Stomach (tissue), 9 donors: ENCODE measurements around the gene FBXO46. TPM values are rescaled to one million over a fixed set of nuclear protein-coding genes. Genes with fewer than 3 reads are reported as not detected.

Experiments used
- DNase-seq, 2 donors: peaks; one replicate each; pipeline versions ENCODE4 v3.0.0 to v3.0.0-alpha.2; 2013 to 2019
- H3K27ac ChIP-seq, 5 donors: fragments of 200-600 bp in 4 of 5; sonication (generic) in 4 of 5; one replicate each; pipeline ENCODE4 v1.5.1; 2013 to 2019; ENCODE audit warnings: mild to moderate bottlenecking in 1 of 5, moderate library complexity in 1 of 5
- H3K27me3 ChIP-seq, 3 donors: fragments of 200-600 bp; sonication (generic); one replicate each; pipeline ENCODE4 v1.5.1; 2017 to 2019; ENCODE audit warnings: mixed run types in 1 of 3
- H3K36me3 ChIP-seq, 4 donors: fragments of 200-600 bp; sonication (generic); 1 replicate in 3 of 4; 2 replicates in 1 of 4; pipeline ENCODE4 v1.5.1; 2016 to 2019
- H3K4me1 ChIP-seq, 4 donors: fragments of 200-600 bp; sonication (generic); one replicate each; pipeline ENCODE4 v1.5.1; 2016 to 2019
- H3K4me3 ChIP-seq, 4 donors: fragments of 200-600 bp; sonication (generic) in 3 of 4; one replicate each; pipeline ENCODE4 v1.5.1; 2016 to 2019; ENCODE audit warnings: mild to moderate bottlenecking in 1 of 4
- H3K9me3 ChIP-seq, 4 donors: fragments of 200-600 bp; sonication (generic); one replicate each; pipeline ENCODE4 v1.5.1; 2016 to 2019
- EP300 ChIP-seq: sonication (generic); formaldehyde crosslinking; IDR thresholded peaks from one replicate; pipeline ENCODE4 v1.6.1; 2017; ENCODE audit warnings: antibody characterized with exemption
- POLR2A ChIP-seq, 4 donors: fragments of 450-650 bp; IDR thresholded peaks; one replicate each; pipeline ENCODE4 v1.6.1; 2016; ENCODE audit warnings: antibody characterized with exemption in 4 of 4, control low read depth in 2 of 4, mild to moderate bottlenecking in 1 of 4, moderate library complexity in 1 of 4
- POLR2AphosphoS5 ChIP-seq, 3 donors: sonication (generic); formaldehyde crosslinking; IDR thresholded peaks; one replicate each; pipeline ENCODE4 v1.6.1; 2016; ENCODE audit warnings: antibody characterized with exemption in 3 of 3
- WGBS, 5 donors: extraction: QIAGEN DNeasy Blood & Tissue Kit in 3 of 5; methylation state at CpG; one replicate each; pipeline versions ENCODE4 v1.1.5 to v1.1.7; 2013 to 2018; 5-methylcytosine and 5-hydroxymethylcytosine counted together
- intact Hi-C: fragments of 100-400 bp; cut with DNase I; formaldehyde crosslinking; loops from one replicate; pipeline ENCODE4 v1.15.1; 2023; ENCODE audit warnings: low total_unique reads
- polyA plus RNA-seq, 3 donors: library from polyadenylated mRNA; stranded (reverse); fragments of 200-250 nt; gene quantifications; one replicate each; pipeline ENCODE4 v1.2.3, GENCODE V29; 2013
- total RNA-seq, 5 donors: library from RNA; depleted of rRNA; stranded (reverse); fragments of >200 nt; gene quantifications; one replicate each; pipeline versions ENCODE4 v1.1.0 to v1.2.3, GENCODE V29; 2014 to 2016
- TF ChIP-seq, protein P1 (sequence below), 7 experiments: fragments of 450-650 bp in 4 of 7; fragments of 200-600 bp in 3 of 7; sonication (generic) in 3 of 7; IDR thresholded peaks; one replicate each; pipeline ENCODE4 v1.5.1; 2016 to 2019; ENCODE audit warnings: antibody characterized with exemption in 7 of 7, control low read depth in 2 of 7, mild to moderate bottlenecking in 1 of 7
- donor health status: healthy with polysubstance abuse.
- donor health status: Bipolar disorder and iron deficiency.
- donor health status: healthy.

The FBXO46 gene
- total and polyA plus RNA-seq, 8 donors = 4.0 to 61.7 (median 9.6) TPM

DNA sequence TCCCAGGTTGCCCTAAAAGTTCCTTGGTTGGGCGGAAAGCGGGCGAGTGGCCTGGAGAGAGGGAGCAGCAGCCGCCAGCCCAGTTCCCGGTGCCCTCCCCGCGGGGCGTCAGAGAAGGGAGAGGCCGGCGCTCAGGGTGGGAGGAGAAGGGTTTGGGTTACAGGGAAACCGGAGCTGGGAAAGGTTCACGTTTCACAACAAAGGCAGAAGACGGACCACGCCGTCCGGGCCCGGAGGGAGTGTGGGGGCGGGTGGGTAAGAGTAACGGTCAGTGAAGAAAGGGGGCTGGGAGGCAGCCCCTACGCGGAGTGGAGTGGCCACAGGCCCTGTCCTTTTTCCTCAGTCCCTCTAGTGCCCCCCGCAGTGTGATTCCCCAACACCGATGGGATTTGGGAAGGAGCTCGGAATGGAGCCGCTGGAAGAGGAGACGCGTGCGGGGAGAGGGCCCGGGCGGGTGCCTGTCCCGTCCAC lies 36.7 kb upstream of the FBXO46 start:
- H3K4me1 ChIP-seq = peaks cover 52 to 81% (median 73%) of the 10 kb centered on the region in 4 donors
- intact Hi-C loops = no loop called here
- H3K9me3 ChIP-seq = no peaks in the 10 kb centered on the region
- no peak for TF ChIP-seq POLR2A (IDR thresholded peaks at IDR 0.05)
- peak in 2 of 3 donors; percentile 51 to 73 for TF ChIP-seq POLR2AphosphoS5 (IDR thresholded peaks at IDR 0.05)
- TF ChIP-seq, protein P1, sequence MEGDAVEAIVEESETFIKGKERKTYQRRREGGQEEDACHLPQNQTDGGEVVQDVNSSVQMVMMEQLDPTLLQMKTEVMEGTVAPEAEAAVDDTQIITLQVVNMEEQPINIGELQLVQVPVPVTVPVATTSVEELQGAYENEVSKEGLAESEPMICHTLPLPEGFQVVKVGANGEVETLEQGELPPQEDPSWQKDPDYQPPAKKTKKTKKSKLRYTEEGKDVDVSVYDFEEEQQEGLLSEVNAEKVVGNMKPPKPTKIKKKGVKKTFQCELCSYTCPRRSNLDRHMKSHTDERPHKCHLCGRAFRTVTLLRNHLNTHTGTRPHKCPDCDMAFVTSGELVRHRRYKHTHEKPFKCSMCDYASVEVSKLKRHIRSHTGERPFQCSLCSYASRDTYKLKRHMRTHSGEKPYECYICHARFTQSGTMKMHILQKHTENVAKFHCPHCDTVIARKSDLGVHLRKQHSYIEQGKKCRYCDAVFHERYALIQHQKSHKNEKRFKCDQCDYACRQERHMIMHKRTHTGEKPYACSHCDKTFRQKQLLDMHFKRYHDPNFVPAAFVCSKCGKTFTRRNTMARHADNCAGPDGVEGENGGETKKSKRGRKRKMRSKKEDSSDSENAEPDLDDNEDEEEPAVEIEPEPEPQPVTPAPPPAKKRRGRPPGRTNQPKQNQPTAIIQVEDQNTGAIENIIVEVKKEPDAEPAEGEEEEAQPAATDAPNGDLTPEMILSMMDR (IDR thresholded peaks at IDR 0.05) = no peak
- no peak for TF ChIP-seq EP300
- peak overlapping the region; percentile 61 to 85 (median 83) for H3K4me3 ChIP-seq
- 12 to 15% (median 13%) methylated on average over 17 to 31 of the region's 31 CpGs for WGBS, 5 donors
- peaks cover 0 to 32% (median 0%) of the 10 kb centered on the region in 3 donors for H3K27me3 ChIP-seq
- DNase-seq = peak; percentile 77 to 93
- peak overlapping the region; percentile 89 to 97 (median 92) for H3K27ac ChIP-seq
- H3K36me3 ChIP-seq = peaks cover 0 to 12% (median 5%) of the 10 kb centered on the region in 4 donors

DNA sequence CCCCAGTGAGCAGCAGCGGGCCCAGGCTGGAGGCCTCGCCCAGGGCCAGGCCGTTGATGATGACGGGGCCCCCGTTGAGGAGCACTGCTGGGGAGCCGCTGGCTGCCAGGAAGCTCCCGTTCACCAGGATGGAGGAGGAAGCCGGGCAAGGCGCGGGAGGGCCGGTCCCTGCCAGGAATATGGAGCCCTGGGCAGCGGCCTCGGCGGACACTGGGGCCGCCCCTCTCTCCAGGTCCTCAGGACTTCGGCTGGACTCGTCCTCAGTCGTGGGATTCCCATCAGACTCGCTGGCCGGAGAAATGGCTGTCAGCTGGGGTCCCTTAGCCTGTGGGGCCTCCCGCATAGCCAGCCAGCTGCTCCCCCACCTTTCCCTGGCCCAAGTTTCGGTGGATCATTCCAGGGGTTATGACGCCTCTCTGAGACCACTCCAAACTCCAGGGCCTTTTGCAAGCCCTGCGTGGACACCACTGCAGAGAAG lies 36.2 kb upstream of the FBXO46 start:
- peak in 1 of 2 donors; percentile 68 for DNase-seq
- Histone ChIP-seq H3K27me3 (peaks cover 0 to 32% (median 0%) of the 10 kb centered on the region in 3 donors), H3K36me3 (peaks cover 0 to 7% (median 3%) of the 10 kb centered on the region in 4 donors), H3K4me3 (peak overlapping the region; percentile 61 to 85 (median 83)), H3K4me1 (peaks cover 46 to 76% (median 68%) of the 10 kb centered on the region in 4 donors), H3K9me3 (no peaks in the 10 kb centered on the region), H3K27ac (peak overlapping the region; percentile 89 to 97 (median 92))
- TF ChIP-seq, protein P1 (IDR thresholded peaks at IDR 0.05) = no peak
- TF ChIP-seq EP300 = no peak
- no peak for TF ChIP-seq POLR2A (IDR thresholded peaks at IDR 0.05)
- TF ChIP-seq POLR2AphosphoS5 (IDR thresholded peaks at IDR 0.05) = no peak
- 10 to 25% (median 20%) methylated on average over 5 to 24 of the region's 24 CpGs for WGBS, 5 donors
- intact Hi-C loops = no loop called here

- intact Hi-C loops = no loop called here
- H3K4me3 ChIP-seq = peak overlapping the region; percentile 61 to 85 (median 83)
- 35 to 69% (median 46%) methylated on average over 8 to 17 of the region's 17 CpGs for WGBS, 5 donors
- H3K36me3 ChIP-seq = peaks cover 0 to 2% (median under 1%) of the 10 kb centered on the region in 4 donors
- DNase-seq = peak in 1 of 2 donors; percentile 58
- H3K27ac ChIP-seq = peak overlapping the region; percentile 89 to 97 (median 92)
- no peaks in the 10 kb centered on the region for H3K9me3 ChIP-seq
- TF ChIP-seq, protein P1 (IDR thresholded peaks at IDR 0.05) = no peak
- TF ChIP-seq POLR2AphosphoS5 (IDR thresholded peaks at IDR 0.05) (no peak), POLR2A (IDR thresholded peaks at IDR 0.05) (no peak), EP300 (no peak)
- H3K4me1 ChIP-seq = peaks cover 41 to 70% (median 63%) of the 10 kb centered on the region in 4 donors
- H3K27me3 ChIP-seq = peaks cover 0 to 28% (median 0%) of the 10 kb centered on the region in 3 donors
Measured at GRCh38 chr19:45766296-45766868, 35.7 kb upstream of the FBXO46 start.

GRCh38 chr19:45765702-45766295 lies 35.1 kb upstream of the FBXO46 start:
- Histone ChIP-seq H3K27ac (peak overlapping the region in 4 of 5 donors; percentile 89 to 97 (median 94)), H3K4me1 (peaks cover 35 to 64% (median 57%) of the 10 kb centered on the region in 4 donors), H3K27me3 (peaks cover 0 to 22% (median 0%) of the 10 kb centered on the region in 3 donors), H3K4me3 (peak overlapping the region in 2 of 4 donors; percentile 81 to 85), H3K9me3 (no peaks in the 10 kb centered on the region), H3K36me3 (no peaks in the 10 kb centered on the region)
- TF ChIP-seq POLR2AphosphoS5 (IDR thresholded peaks at IDR 0.05) (no peak), POLR2A (IDR thresholded peaks at IDR 0.05) (no peak), EP300 (no peak)
- TF ChIP-seq, protein P1 (IDR thresholded peaks at IDR 0.05) = no peak
- WGBS, 5 donors = 68 to 78% (median 72%) methylated on average over 16 to 23 of the region's 23 CpGs
- DNase-seq = no peak
- intact Hi-C loops = no loop called here
